PFSK-1 (cell line): ENCODE results near the gene PANK2.

Source experiments
- FOXP2 ChIP-seq: optimal IDR thresholded peaks from 2 replicates; pipeline ENCODE3; 2011; ENCODE audit warnings: borderline replicate concordance, control low read depth, inconsistent platforms; ENCODE audit not compliant: insufficient read depth; ENCODE audit errors: extremely low read length, extremely low read depth
- POLR2AphosphoS5 ChIP-seq: IDR thresholded peaks from 2 replicates; pipeline ENCODE4 v1.6.1; 2012; ENCODE audit warnings: low read depth, mild to moderate bottlenecking, control low read depth, low read length, moderate library complexity
- REST ChIP-seq, 2 experiments: IDR thresholded peaks; 2 replicates each; pipeline versions ENCODE4 v1.6.1 to v1.8.0; 2011 to 2012; ENCODE audit warnings: low read depth in 2 of 2, low read length in 2 of 2, control low read depth in 1 of 2, inconsistent platforms in 1 of 2, mild to moderate bottlenecking in 1 of 2, moderate library complexity in 1 of 2; ENCODE audit not compliant: insufficient read depth in 1 of 2
- SIN3A ChIP-seq: IDR thresholded peaks from 2 replicates; pipeline ENCODE4 v1.6.1; 2012; ENCODE audit warnings: mild to moderate bottlenecking, low read length, moderate library complexity, borderline replicate concordance; ENCODE audit not compliant: insufficient read depth
- TAF1 ChIP-seq: IDR thresholded peaks from 2 replicates; pipeline ENCODE4 v1.6.1; 2012; ENCODE audit warnings: low read length, control low read depth, borderline replicate concordance; ENCODE audit not compliant: insufficient read depth

Gene PANK2

GRCh38 chr20:3847429-3847940 is 41.7 kb upstream of the PANK2 start:
- no peak for TF ChIP-seq POLR2AphosphoS5
- TF ChIP-seq TAF1 = no peak
- no peak for TF ChIP-seq SIN3A
- TF ChIP-seq FOXP2 = no peak
- no peak for TF ChIP-seq REST (IDR thresholded peaks at IDR 0.05; ENCODE audit: insufficient read depth in 1 of 2, low read depth in 2 of 2, low read length in 2 of 2)

- TF ChIP-seq SIN3A (no peak), FOXP2 (no peak), POLR2AphosphoS5 (no peak), TAF1 (no peak), REST (IDR thresholded peaks at IDR 0.05; ENCODE audit: insufficient read depth in 1 of 2, low read depth in 2 of 2, low read length in 2 of 2) (no peak)
These were observed 40.6 kb upstream of the PANK2 start for GRCh38 chr20:3848565-3848964.

- no peak for TF ChIP-seq POLR2AphosphoS5
- TF ChIP-seq REST (IDR thresholded peaks at IDR 0.05; ENCODE audit: insufficient read depth in 1 of 2, low read depth in 2 of 2, low read length in 2 of 2) = no peak
- no peak for TF ChIP-seq FOXP2
- no peak for TF ChIP-seq SIN3A
- TF ChIP-seq TAF1 = no peak
These were observed 34.7 kb upstream of the PANK2 start for GRCh38 chr20:3854462-3854871.

GRCh38 chr20:3857405-3857804 is 31.8 kb upstream of the PANK2 start:
- TF ChIP-seq POLR2AphosphoS5 (no peak), REST (IDR thresholded peaks at IDR 0.05; ENCODE audit: insufficient read depth in 1 of 2, low read depth in 2 of 2, low read length in 2 of 2) (no peak), FOXP2 (no peak), SIN3A (no peak), TAF1 (no peak)

GRCh38 chr20:3858689-3859088 is 30.5 kb upstream of the PANK2 start:
- TF ChIP-seq SIN3A (no peak), POLR2AphosphoS5 (no peak), FOXP2 (no peak), TAF1 (no peak), REST (IDR thresholded peaks at IDR 0.05; ENCODE audit: insufficient read depth in 1 of 2, low read depth in 2 of 2, low read length in 2 of 2) (no peak)
